Measurements from ENCODE around the gene CYP2A13. TPM values are rescaled to one million over a fixed set of nuclear protein-coding genes. Genes with fewer than 3 reads are reported as not detected.
"Not testable (repeated sequence)": the region's sequence is repeated elsewhere in the genome, so short reads cannot be mapped to it uniquely, and the experiment has no call there.

Gene CYP2A13
- total RNA-seq, 3 donors from 2014 or later, result not detected

DNA sequence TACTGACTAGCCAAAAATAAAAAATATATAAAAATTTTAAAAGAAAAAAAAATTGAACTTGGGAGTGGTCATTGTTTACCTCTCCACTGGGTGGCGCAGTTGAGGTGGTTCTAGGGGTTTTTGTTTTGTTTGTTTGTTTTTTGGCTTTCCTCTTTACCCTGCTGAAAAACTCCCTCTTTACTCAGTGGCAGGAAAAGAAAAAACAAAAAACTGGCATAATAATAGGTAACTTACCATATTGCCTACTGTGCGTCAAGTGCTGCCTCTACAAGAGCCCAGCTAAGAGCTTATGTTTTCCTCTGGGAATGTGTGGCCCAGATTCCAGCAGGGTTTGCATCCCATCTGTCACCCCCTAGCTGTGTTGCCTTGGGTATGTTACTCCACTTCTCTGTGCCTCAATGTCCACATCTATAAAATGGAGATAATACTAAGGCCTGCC is 38.5 kb downstream of the CYP2A13 start:
- H3K4me1 ChIP-seq (ENCODE audit: low read depth); H3K9me3 ChIP-seq; H3K4me3 ChIP-seq; H3K36me3 ChIP-seq (ENCODE audit: low read depth); intact Hi-C loops (cut with DNase I, micrococcal nuclease): not testable (repeated sequence)
- peak; percentile 66 for TF ChIP-seq CTCF (IDR thresholded peaks at IDR 0.05)
- peak; percentile 38 for ATAC-seq
- peak in 1 of 3 donors; percentile 36 for DNase-seq

DNA sequence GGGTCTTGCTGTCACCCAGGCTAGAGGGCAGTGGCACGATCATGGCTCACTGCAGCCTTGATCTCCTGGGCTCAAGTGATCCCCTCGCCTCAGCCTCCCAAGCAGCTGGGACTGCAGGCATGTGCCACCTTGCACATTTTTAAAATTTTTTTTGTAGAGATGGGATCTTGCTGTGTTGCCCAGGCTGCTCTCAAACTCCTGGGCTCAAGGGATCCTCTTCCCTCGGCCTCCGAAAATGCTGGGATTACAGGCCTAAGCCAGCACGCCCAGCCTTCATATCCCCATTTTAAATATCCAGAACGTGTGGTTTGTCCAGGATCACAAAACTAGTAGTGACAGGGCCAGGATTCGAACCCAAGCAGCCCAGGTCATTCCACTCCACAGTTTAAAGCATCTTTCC is 39.1 kb downstream of the CYP2A13 start:
- H3K9me3 ChIP-seq; H3K4me3 ChIP-seq; H3K4me1 ChIP-seq (ENCODE audit: low read depth); ATAC-seq; H3K36me3 ChIP-seq (ENCODE audit: low read depth); intact Hi-C loops (cut with DNase I, micrococcal nuclease); DNase-seq: not testable (repeated sequence)

GRCh38 chr19:41127801-41128300 is 39.6 kb downstream of the CYP2A13 start:
- ATAC-seq (peak; percentile 95), DNase-seq (peak; percentile 87 to 90 (median 89))
- intact Hi-C loops (cut with DNase I, micrococcal nuclease); H3K9me3 ChIP-seq; H3K36me3 ChIP-seq (ENCODE audit: low read depth); H3K4me1 ChIP-seq (ENCODE audit: low read depth); H3K4me3 ChIP-seq: not testable (repeated sequence)
- peak; percentile 36 for TF ChIP-seq CTCF (IDR thresholded peaks at IDR 0.05)

DNA sequence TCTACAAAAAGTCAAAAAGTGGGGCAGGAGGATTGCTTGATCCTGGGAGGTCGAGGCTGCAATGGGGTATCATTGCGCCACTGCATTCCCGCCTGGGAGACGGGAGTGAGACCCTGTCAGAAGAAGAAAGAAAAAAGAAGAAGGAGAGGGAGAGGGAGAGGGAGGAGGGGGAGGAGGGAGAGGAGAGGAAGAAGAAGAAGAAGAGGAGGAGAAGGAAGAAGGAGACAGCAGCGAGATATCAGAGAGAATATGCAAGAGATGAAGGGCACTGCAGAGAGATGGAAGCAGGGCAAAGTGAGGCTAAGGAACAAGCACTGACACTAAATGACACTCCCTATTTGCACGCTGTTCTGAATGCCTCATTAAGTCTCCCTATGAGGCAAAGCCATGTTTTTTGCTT is 40.4 kb downstream of the CYP2A13 start:
- DNase-seq, result no peak
- Histone ChIP-seq H3K4me1 (ENCODE audit: low read depth) (peaks cover 8% of the 10 kb centered on the region), H3K36me3 (ENCODE audit: low read depth) (no peaks in the 10 kb centered on the region), H3K9me3 (no peaks in the 10 kb centered on the region), H3K4me3 (no peak overlapping the region)
- intact Hi-C loops (cut with DNase I, micrococcal nuclease), result no loop called here
- no peak for ATAC-seq
- TF ChIP-seq CTCF (IDR thresholded peaks at IDR 0.05), result no peak

- Histone ChIP-seq H3K4me3 (no peak overlapping the region), H3K9me3 (no peaks in the 10 kb centered on the region), H3K4me1 (ENCODE audit: low read depth) (peaks cover 8% of the 10 kb centered on the region), H3K36me3 (ENCODE audit: low read depth) (no peaks in the 10 kb centered on the region)
- ATAC-seq (no peak), DNase-seq (no peak)
- intact Hi-C loops (cut with DNase I, micrococcal nuclease), result no loop called here
- TF ChIP-seq CTCF (IDR thresholded peaks at IDR 0.05), result no peak
Observed at GRCh38 chr19:41131186-41131585, 42.9 kb downstream of the CYP2A13 start.

DNA sequence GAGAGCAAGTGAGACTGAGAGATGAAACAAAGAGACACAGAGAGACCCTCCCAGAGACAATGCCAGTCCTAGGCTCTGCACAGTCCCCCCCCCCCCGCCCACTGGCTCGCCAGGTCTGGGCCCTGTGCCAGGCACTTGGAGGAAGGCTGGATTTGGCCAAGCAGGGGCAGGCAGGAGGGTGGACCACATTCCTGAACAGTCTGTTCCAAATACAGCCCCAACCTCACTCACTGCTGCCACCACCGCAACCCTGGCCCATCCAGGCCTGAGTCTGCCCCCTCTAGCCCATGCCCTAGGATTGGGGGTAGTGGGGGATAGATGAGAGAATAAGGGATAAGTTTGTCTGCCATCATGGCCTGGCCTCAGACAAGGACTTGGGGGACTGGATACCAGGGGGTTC is 45.0 kb downstream of the CYP2A13 start:
- Histone ChIP-seq H3K9me3 (no peaks in the 10 kb centered on the region), H3K36me3 (ENCODE audit: low read depth) (no peaks in the 10 kb centered on the region), H3K4me3 (no peak overlapping the region), H3K4me1 (ENCODE audit: low read depth) (peaks cover 3% of the 10 kb centered on the region)
- intact Hi-C loops (cut with DNase I, micrococcal nuclease), result no loop called here
- DNase-seq (no peak), ATAC-seq (no peak)
- no peak for TF ChIP-seq CTCF (IDR thresholded peaks at IDR 0.05)
